Neutrophil (primary cell): ENCODE results near the gene ACO1.

Experiments used
- H3K27ac ChIP-seq: fragments of 200-600 bp; sonication (generic); 2 replicates; pipeline ENCODE4 v1.5.1; 2016; ENCODE audit warnings: mild to moderate bottlenecking, moderate library complexity
- H3K27me3 ChIP-seq: fragments of 200-600 bp; sonication (generic); 2 replicates; pipeline ENCODE4 v1.6.0; 2016; ENCODE audit warnings: mild to moderate bottlenecking
- H3K36me3 ChIP-seq: fragments of 200-600 bp; sonication (generic); 2 replicates; pipeline ENCODE4 v1.5.1; 2017
- H3K4me1 ChIP-seq, 2 experiments: fragments of 200-600 bp in 1 of 2; sonication (generic) in 1 of 2; 1 replicate in 1 of 2; 2 replicates in 1 of 2; pipeline versions ENCODE4 v1.5.1 to v1.6.1; 2013 to 2016; ENCODE audit warnings: low read depth in 1 of 2, low read length in 1 of 2, mild to moderate bottlenecking in 1 of 2, moderate library complexity in 1 of 2; ENCODE audit not compliant: control insufficient read depth in 1 of 2, insufficient read depth in 1 of 2
- H3K4me3 ChIP-seq, 2 experiments: fragments of 200-600 bp in 1 of 2; sonication (generic) in 1 of 2; 1 replicate in 1 of 2; 2 replicates in 1 of 2; pipeline ENCODE4 v1.5.1; 2013 to 2016; ENCODE audit warnings: low read depth in 1 of 2, low read length in 1 of 2, mild to moderate bottlenecking in 1 of 2, moderate library complexity in 1 of 2
- H3K9me3 ChIP-seq: fragments of 200-600 bp; sonication (generic); 2 replicates; pipeline ENCODE4 v1.5.1; 2016
- CTCF ChIP-seq: fragments of 200-600 bp; sonication (generic); IDR thresholded peaks from 2 replicates; pipeline ENCODE4 v1.5.1; 2016; ENCODE audit warnings: antibody characterized with exemption

The ACO1 gene

GRCh38 chr9:32406046-32406445 lies 21.6 kb downstream of the ACO1 start:
- H3K9me3 ChIP-seq: no peaks in the 10 kb centered on the region
- no peaks in the 10 kb centered on the region for H3K27me3 ChIP-seq
- H3K36me3 ChIP-seq: no peaks in the 10 kb centered on the region
- H3K4me1 ChIP-seq: no peaks in the 10 kb centered on the region
- no peak for TF ChIP-seq CTCF
- H3K4me3 ChIP-seq: no peak overlapping the region
- H3K27ac ChIP-seq: no peak overlapping the region

GRCh38 chr9:32411753-32412152 lies 27.3 kb downstream of the ACO1 start:
- H3K27me3 ChIP-seq: no peaks in the 10 kb centered on the region
- TF ChIP-seq CTCF: no peak
- no peaks in the 10 kb centered on the region for H3K4me1 ChIP-seq
- no peaks in the 10 kb centered on the region for H3K36me3 ChIP-seq
- H3K4me3 ChIP-seq: no peak overlapping the region
- H3K27ac ChIP-seq: no peak overlapping the region
- H3K9me3 ChIP-seq: no peaks in the 10 kb centered on the region

GRCh38 chr9:32412440-32412839 lies 28.0 kb downstream of the ACO1 start:
- TF ChIP-seq CTCF: no peak
- no peaks in the 10 kb centered on the region for H3K27me3 ChIP-seq
- H3K4me3 ChIP-seq: no peak overlapping the region
- no peaks in the 10 kb centered on the region for H3K36me3 ChIP-seq
- no peak overlapping the region for H3K27ac ChIP-seq
- no peaks in the 10 kb centered on the region for H3K4me1 ChIP-seq
- no peaks in the 10 kb centered on the region for H3K9me3 ChIP-seq

GRCh38 chr9:32413424-32413823 lies 29.0 kb downstream of the ACO1 start:
- Histone ChIP-seq H3K27ac (no peak overlapping the region), H3K4me3 (no peak overlapping the region), H3K27me3 (no peaks in the 10 kb centered on the region), H3K4me1 (no peaks in the 10 kb centered on the region), H3K36me3 (no peaks in the 10 kb centered on the region), H3K9me3 (no peaks in the 10 kb centered on the region)
- no peak for TF ChIP-seq CTCF

- no peak for TF ChIP-seq CTCF
- Histone ChIP-seq H3K36me3 (no peaks in the 10 kb centered on the region), H3K27ac (no peak overlapping the region), H3K9me3 (no peaks in the 10 kb centered on the region), H3K4me3 (no peak overlapping the region), H3K4me1 (no peaks in the 10 kb centered on the region), H3K27me3 (no peaks in the 10 kb centered on the region)
Observed at GRCh38 chr9:32414856-32415255, 30.4 kb downstream of the ACO1 start.

- Histone ChIP-seq H3K36me3 (no peaks in the 10 kb centered on the region), H3K27me3 (no peaks in the 10 kb centered on the region), H3K4me1 (no peaks in the 10 kb centered on the region), H3K4me3 (no peak overlapping the region), H3K27ac (no peak overlapping the region), H3K9me3 (no peaks in the 10 kb centered on the region)
- no peak for TF ChIP-seq CTCF
Observed at GRCh38 chr9:32419921-32420320, 35.5 kb downstream of the ACO1 start.
